HUES48 (cell line): ENCODE measurements around the gene SASH1.
"Not testable (repeated sequence)": the region's sequence is repeated elsewhere in the genome, so short reads cannot be mapped to it uniquely, and the experiment has no call there.

Experiments
- H3K27ac ChIP-seq: one replicate; pipeline ENCODE4 v1.7.0; 2013; ENCODE audit warnings: low read depth, low read length, inconsistent platforms
- H3K27me3 ChIP-seq: 2 replicates; pipeline ENCODE4 v1.6.1; 2013; ENCODE audit warnings: mild to moderate bottlenecking, low read length; ENCODE audit not compliant: control insufficient read depth, insufficient read depth
- H3K36me3 ChIP-seq: 2 replicates; pipeline ENCODE4 v1.6.1; 2013; ENCODE audit warnings: low read length; ENCODE audit not compliant: control insufficient read depth, insufficient read depth
- H3K4me1 ChIP-seq: 2 replicates; pipeline ENCODE4 v1.6.1; 2013; ENCODE audit warnings: mild to moderate bottlenecking, low read length; ENCODE audit not compliant: control insufficient read depth, insufficient read depth
- H3K4me3 ChIP-seq: 2 replicates; pipeline ENCODE4 v1.5.1; 2013; ENCODE audit warnings: mild to moderate bottlenecking, low read depth, low read length
- H3K9ac ChIP-seq: 2 replicates; pipeline ENCODE4 v1.6.1; 2013; ENCODE audit warnings: mild to moderate bottlenecking, low read depth, low read length, moderate library complexity
- H3K9me3 ChIP-seq: 2 replicates; pipeline ENCODE4 v1.6.1; 2013; ENCODE audit warnings: low read length; ENCODE audit not compliant: control insufficient read depth, insufficient read depth

The SASH1 gene

DNA sequence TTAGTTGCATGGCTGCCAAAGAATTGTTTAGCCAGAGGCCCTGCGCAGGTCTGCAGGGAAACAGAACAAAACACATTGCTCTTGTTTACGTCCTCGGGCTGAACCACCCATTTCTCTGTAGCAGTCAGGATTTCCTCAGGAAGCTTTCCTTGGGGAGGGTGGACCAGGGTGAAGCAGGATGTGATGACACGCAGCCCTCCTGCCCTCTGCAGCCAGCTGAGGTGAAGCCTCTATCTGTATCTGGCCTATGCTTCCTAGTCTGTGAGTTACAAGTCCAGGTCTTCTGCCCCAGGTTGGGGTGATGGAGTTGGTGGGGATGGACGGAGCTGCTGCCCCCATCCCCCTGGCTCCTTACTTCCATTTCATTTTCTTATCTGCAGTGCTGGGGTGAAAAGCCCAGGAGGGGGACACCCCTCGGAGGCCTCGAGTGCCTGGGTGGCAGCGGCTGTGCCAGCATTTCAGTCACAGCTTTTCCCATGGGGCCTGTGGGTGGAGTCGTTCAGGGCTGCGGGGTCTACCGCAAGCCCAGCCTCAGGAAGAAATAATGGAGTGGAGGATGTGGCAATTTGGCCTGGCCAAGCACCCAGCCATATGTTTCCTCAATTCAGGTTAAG lies 24.9 kb downstream of the SASH1 start:
- H3K27me3 ChIP-seq, result no peaks in the 10 kb centered on the region
- peaks cover 17% of the 10 kb centered on the region for H3K4me1 ChIP-seq
- no peak overlapping the region for H3K9ac ChIP-seq
- H3K36me3 ChIP-seq, result no peaks in the 10 kb centered on the region
- H3K9me3 ChIP-seq, result no peaks in the 10 kb centered on the region
- peak overlapping the region; percentile 32 for H3K27ac ChIP-seq
- no peak overlapping the region for H3K4me3 ChIP-seq

DNA sequence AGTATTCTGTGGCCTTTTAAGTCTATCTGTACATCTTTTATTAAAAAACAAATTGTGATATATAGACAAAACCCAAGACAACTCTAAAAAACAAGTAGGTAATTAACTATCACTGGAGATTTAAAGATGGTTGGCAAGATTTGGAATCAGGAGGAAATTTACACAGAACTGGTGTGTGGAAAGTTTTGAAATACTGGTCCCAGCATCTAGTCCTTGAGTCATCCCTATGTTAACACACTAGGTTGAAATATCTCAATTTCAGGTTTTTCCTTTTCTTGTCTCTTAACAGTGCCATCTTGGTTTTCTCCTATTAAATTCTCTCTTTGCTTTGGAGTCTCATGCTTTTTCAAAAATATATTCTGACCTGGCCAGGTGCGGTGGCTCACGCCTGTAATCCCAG lies 27.5 kb downstream of the SASH1 start:
- H3K4me1 ChIP-seq, result peaks cover 23% of the 10 kb centered on the region
- no peak overlapping the region for H3K27ac ChIP-seq
- H3K9ac ChIP-seq, result no peak overlapping the region

DNA sequence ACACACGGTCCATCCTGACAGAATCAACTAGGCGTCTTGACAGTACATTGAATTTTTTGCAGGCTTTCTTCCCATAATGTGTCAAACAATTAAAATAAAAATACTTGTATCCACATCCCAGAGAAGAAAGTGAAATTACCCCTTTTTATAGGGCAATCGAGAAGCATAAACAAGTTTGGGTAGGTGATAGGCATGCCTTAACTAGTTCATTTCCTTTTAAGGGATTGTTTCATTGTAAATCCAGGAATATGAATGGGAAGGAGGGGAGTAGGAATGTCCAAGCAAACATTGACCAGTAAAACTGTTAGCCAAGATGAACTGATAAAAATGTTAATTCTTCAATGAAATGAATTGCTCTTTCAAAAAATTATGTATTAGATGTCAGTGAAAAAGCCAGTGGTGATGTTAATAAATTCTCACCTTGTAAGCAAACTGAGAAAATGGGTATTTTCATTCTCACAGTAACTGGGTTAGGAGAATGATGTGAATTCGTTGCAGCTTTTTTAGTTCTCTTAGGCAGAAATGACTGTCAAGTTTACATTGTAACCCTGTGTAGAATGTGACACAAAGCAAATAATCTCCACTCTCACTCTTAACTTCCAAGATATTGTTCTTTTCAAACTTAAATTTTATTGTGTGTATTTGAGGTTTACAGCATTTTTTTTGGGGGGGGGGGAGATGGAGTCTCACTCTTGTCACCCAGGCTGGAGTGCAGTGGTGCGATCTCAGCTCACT lies 31.6 kb downstream of the SASH1 start:
- Histone ChIP-seq H3K4me3 (no peak overlapping the region), H3K36me3 (no peaks in the 10 kb centered on the region), H3K27ac (no peak overlapping the region), H3K9me3 (no peaks in the 10 kb centered on the region), H3K4me1 (peaks cover 11% of the 10 kb centered on the region), H3K27me3 (no peaks in the 10 kb centered on the region), H3K9ac (no peak overlapping the region)

More for the DNA sequence above, 27.5 kb downstream of the SASH1 start:
- Histone ChIP-seq H3K4me3 (no peak overlapping the region), H3K36me3 (no peaks in the 10 kb centered on the region), H3K27me3 (no peaks in the 10 kb centered on the region), H3K9me3 (no peaks in the 10 kb centered on the region)

DNA sequence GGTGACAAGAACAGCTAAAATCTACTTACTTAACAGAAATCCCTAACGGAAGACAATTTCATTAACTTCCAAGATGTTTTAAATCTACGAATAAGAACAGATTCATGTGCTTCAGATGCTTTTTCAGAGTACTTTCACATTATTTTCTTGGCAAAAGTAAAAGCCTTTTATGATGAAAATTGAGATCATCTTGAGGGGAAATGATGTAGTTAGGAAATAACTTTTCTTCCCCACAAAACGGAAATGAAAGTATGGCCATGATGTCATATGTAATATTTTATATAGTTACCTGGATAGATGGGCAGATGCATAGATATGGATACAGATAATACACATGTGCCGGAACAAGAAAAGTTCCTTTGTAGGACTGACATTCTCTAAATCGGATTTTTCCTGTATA lies 32.8 kb downstream of the SASH1 start:
- H3K9me3 ChIP-seq, result no peaks in the 10 kb centered on the region
- no peaks in the 10 kb centered on the region for H3K36me3 ChIP-seq
- H3K4me1 ChIP-seq, result peaks cover 9% of the 10 kb centered on the region
- H3K27me3 ChIP-seq, result no peaks in the 10 kb centered on the region
- H3K4me3 ChIP-seq, result no peak overlapping the region
- H3K9ac ChIP-seq, result no peak overlapping the region; the same call in 1 of the 2 replicates
- H3K27ac ChIP-seq, result no peak overlapping the region

DNA sequence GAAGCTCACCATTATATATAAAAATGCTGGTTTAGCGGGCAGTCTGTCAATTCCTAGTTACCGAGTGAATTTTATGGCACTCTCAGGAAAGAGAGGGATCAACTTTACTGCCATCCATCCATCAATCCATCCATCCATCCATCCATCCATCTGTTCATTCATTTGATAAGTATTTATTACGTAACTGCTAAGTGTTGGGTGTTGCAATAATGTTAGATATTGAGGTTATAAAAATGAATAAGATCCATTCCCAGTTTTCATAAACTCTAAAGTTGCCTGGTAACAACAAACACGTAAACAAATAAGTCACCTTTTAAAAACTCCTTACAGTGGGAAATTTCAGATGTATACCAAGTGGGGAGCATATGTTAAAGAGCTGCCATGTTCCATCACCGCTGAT lies 36.8 kb downstream of the SASH1 start:
- no peak overlapping the region for H3K4me3 ChIP-seq
- H3K27ac ChIP-seq, result no peak overlapping the region
- H3K4me1 ChIP-seq, result peaks cover 14% of the 10 kb centered on the region
- no peaks in the 10 kb centered on the region for H3K36me3 ChIP-seq
- no peak overlapping the region for H3K9ac ChIP-seq
- H3K27me3 ChIP-seq, result no peaks in the 10 kb centered on the region
- H3K9me3 ChIP-seq, result no peaks in the 10 kb centered on the region

DNA sequence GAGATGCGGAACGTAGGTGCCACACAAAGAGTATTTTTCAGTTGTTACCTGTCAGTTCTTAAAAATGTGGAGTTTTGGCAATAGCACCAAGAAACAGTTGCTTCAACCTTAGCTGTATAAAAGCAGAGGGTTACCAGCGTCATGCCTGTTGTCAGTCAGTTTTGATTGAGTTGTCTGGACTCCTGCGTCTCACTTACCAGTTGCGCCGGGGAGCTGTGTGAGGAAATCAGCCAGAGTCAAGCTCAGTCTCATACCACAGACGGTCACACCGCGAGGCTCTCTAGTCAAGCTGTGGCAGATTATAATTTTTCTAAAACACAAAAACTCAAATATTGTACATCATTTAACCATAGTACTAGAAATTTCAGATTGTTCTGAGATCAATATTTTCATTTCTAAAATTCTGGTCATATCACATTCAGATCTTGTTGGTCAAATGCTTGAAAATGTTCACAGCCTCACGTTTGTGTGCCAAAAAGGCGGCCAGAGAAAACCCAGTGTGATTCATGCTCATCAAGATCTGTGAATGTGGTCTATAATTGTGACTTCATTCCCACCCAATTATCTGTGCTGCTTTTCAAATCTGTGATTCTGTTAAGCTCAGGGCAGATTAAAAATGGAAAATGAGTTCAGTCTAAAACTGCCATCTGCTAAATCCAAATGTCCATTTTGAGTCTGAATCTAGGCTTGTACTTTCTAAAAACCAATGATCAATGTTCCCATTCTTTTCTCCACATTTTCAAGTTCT lies 37.5 kb downstream of the SASH1 start:
- Histone ChIP-seq H3K4me1 (peaks cover 20% of the 10 kb centered on the region), H3K27me3 (no peaks in the 10 kb centered on the region), H3K4me3 (no peak overlapping the region), H3K27ac (no peak overlapping the region), H3K36me3 (no peaks in the 10 kb centered on the region), H3K9ac (no peak overlapping the region), H3K9me3 (no peaks in the 10 kb centered on the region)

DNA sequence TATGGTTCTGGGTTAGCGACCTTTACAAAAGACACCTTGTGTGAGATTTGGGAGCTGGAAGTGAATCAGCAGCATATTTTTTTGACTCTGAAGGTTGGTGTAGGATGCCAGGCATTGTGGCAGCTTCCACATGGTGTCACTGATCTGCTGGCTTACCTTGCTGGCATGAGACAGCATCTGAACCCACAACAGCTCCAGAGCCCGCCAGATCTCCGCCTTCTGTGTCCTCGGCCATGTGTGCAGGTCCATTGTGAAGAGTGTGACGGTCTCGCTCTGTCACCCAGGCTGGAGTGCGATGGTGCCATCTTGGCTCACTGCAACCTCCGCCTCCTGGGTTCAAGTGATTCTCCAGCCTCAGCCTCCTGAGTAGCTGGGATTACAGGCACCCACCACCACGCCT lies 39.4 kb downstream of the SASH1 start:
- H3K4me1 ChIP-seq, result peaks cover 27% of the 10 kb centered on the region
- not testable (repeated sequence) for H3K27me3 ChIP-seq, H3K9me3 ChIP-seq, H3K9ac ChIP-seq, H3K4me3 ChIP-seq, H3K36me3 ChIP-seq, H3K27ac ChIP-seq

DNA sequence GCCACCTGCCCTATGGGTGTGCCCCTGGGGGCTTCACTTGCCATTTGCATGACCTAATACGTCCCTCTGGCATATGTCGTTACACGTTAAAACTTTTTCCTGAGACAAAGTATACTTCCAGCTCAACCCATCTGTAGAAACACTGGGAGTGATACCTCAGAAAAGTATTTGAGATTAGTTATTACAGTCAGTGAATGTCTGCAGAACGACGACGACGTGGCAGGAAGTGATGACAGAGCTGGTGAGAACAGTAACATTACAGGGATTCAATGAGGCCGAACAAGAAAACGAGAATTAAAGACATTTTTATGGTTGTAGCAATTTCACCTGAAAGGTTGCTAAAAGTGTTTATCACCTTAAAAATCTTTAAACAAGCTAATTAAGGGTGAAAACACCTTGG lies 40.2 kb downstream of the SASH1 start:
- Histone ChIP-seq H3K4me3 (no peak overlapping the region), H3K4me1 (peaks cover 27% of the 10 kb centered on the region), H3K9me3 (no peaks in the 10 kb centered on the region), H3K27ac (no peak overlapping the region), H3K36me3 (no peaks in the 10 kb centered on the region; the same call in 1 of the 2 replicates), H3K27me3 (no peaks in the 10 kb centered on the region), H3K9ac (no peak overlapping the region)

DNA sequence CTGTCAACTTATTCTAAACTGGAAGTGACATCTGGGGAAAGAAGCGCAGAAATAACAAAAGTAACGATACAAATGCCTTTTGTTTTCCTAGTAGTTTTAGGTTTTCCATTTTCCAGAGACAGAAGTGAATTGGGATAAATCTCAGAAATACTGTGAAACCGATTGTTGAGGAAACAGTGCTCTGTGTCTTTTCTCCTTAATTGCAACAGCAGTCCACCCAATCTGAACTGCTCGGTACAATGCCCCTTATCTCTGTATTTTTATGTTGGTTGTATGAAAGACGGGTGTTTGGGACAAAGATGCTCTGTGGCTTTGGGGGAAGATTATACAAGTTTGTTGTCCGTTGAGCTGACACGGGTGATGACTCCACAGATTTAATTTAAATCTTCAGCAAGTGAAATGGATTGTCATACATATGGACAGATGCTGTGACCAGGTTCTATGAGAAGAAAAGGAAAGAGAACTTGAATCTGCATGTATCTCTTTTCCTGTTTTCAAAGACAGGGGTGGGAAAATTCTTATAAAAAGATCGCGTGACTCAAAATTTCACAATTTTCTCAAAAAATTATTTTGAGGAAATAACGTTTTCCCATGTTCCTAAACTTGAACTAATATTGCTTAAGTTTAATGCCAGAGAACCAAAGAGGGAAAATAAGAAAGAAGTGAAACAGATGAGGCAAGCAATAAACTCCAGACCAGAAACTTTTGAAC lies 41.2 kb downstream of the SASH1 start:
- H3K27ac ChIP-seq, result no peak overlapping the region
- H3K36me3 ChIP-seq, result no peaks in the 10 kb centered on the region; the same call in 1 of the 2 replicates
- H3K4me1 ChIP-seq, result peaks cover 27% of the 10 kb centered on the region
- H3K27me3 ChIP-seq, result no peaks in the 10 kb centered on the region
- no peak overlapping the region for H3K9ac ChIP-seq
- no peaks in the 10 kb centered on the region for H3K9me3 ChIP-seq
- no peak overlapping the region for H3K4me3 ChIP-seq

DNA sequence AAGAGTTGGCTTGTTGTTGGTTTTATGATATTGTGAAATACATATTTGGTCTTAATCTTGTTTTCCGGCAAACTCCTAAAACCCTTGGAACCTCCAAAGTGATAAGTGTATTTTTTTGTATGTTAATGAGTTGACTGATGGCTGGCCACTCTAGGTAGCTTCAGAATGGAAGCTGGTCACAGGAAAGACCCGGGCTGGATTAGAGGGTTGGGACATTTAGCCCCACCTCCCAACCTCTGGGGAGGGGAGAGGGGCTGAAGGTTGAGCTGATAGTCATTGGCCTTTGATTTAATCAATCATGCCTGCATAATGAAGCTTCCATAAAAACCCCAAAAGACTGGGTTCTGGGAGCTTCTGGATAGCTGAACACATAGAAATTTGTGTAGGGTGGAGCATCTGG lies 42.7 kb downstream of the SASH1 start:
- Histone ChIP-seq H3K4me3 (no peak overlapping the region), H3K36me3 (no peaks in the 10 kb centered on the region; the same call in 1 of the 2 replicates), H3K4me1 (peaks cover 27% of the 10 kb centered on the region), H3K9ac (no peak overlapping the region), H3K27ac (no peak overlapping the region), H3K27me3 (no peaks in the 10 kb centered on the region), H3K9me3 (no peaks in the 10 kb centered on the region)
